Nephron (organoid): ENCODE results near the gene SMAD2.
A peak's percentile ranks its signal among the peaks of the same experiment; 100 is the strongest.

Experiments
- H3K27ac Mint-ChIP-seq, 3 experiments: 2 replicates each; pipeline ENCODE4 v1.8.0; 2020; ENCODE audit warnings: mixed read lengths in 3 of 3, mild to moderate bottlenecking in 2 of 3, moderate library complexity in 1 of 3
- H3K27me3 Mint-ChIP-seq: 2 replicates; pipeline ENCODE4 v1.8.0; 2021; ENCODE audit warnings: low read depth, mild to moderate bottlenecking, moderate library complexity, mixed read lengths
- H3K36me3 Mint-ChIP-seq: 2 replicates; pipeline ENCODE4 v1.8.0; 2020; ENCODE audit warnings: low read depth, mixed read lengths
- H3K4me1 Mint-ChIP-seq: 2 replicates; pipeline ENCODE4 v1.8.0; 2020; ENCODE audit warnings: mixed read lengths
- H3K4me3 Mint-ChIP-seq, 3 experiments: 2 replicates each; pipeline ENCODE4 v1.8.0; 2020; ENCODE audit warnings: mild to moderate bottlenecking in 3 of 3, mixed read lengths in 3 of 3, moderate library complexity in 2 of 3
- H3K9me3 Mint-ChIP-seq: 2 replicates; pipeline ENCODE4 v1.8.0; 2020; ENCODE audit warnings: mixed read lengths
- TF ChIP-seq, protein P1 (sequence below), 3 experiments: fragments of 200-600 bp; sonication (generic); IDR thresholded peaks; one replicate each; pipeline ENCODE4 v1.5.0; 2021; ENCODE audit warnings: antibody characterized with exemption in 3 of 3; ENCODE audit not compliant: unreplicated experiment in 3 of 3

The SMAD2 gene

DNA sequence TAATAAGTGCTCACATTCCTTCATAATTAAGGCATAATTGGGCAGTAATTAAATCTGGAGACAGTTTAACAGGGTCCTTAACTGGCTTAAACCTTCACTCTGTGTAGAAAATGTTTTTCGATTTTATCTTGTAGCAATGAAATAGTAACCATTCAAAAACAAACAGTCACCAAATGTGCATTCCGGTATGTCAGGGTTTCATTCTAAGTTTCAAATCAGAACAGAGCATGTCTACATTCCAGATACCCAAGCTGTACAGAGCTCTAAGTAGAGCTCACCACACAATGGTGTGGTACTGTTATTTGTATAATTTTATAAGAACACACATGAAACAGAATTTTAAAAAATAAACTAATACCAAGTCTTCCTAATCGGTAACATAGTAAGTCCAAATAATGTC, 52.6 kb downstream of the SMAD2 start:
- Mint-ChIP-seq H3K9me3 (no peaks in the 10 kb centered on the region), H3K36me3 (peaks cover 52% of the 10 kb centered on the region), H3K4me1 (no peaks in the 10 kb centered on the region), H3K27ac (no peak overlapping the region), H3K4me3 (no peak overlapping the region), H3K27me3 (no peaks in the 10 kb centered on the region)
- TF ChIP-seq, protein P1, sequence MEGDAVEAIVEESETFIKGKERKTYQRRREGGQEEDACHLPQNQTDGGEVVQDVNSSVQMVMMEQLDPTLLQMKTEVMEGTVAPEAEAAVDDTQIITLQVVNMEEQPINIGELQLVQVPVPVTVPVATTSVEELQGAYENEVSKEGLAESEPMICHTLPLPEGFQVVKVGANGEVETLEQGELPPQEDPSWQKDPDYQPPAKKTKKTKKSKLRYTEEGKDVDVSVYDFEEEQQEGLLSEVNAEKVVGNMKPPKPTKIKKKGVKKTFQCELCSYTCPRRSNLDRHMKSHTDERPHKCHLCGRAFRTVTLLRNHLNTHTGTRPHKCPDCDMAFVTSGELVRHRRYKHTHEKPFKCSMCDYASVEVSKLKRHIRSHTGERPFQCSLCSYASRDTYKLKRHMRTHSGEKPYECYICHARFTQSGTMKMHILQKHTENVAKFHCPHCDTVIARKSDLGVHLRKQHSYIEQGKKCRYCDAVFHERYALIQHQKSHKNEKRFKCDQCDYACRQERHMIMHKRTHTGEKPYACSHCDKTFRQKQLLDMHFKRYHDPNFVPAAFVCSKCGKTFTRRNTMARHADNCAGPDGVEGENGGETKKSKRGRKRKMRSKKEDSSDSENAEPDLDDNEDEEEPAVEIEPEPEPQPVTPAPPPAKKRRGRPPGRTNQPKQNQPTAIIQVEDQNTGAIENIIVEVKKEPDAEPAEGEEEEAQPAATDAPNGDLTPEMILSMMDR (IDR thresholded peaks at IDR 0.05; ENCODE audit: unreplicated experiment in 3 of 3): no peak

DNA sequence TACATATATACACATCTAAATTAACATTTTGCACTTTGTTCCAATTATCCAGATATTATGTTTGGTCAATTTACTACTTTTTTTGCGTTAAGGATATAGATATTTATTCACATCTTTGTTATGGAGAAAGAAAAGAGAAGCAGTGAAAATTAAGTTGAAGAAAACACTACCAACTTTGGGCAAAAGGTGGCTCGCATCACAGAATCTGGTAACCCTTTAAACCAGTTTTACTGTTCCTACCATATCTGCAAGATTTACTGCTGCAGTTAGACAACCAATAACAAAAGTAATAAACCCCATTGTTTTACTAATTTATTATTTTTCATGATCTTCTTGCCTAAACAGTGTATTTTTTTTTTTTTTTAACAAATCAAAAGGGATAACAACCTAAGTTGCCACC, 53.6 kb downstream of the SMAD2 start:
- Mint-ChIP-seq H3K4me3 (no peak overlapping the region), H3K27me3 (no peaks in the 10 kb centered on the region), H3K4me1 (no peaks in the 10 kb centered on the region), H3K27ac (no peak overlapping the region), H3K36me3 (peaks cover 44% of the 10 kb centered on the region), H3K9me3 (no peaks in the 10 kb centered on the region)
- TF ChIP-seq, protein P1 (IDR thresholded peaks at IDR 0.05; ENCODE audit: unreplicated experiment in 3 of 3): peak in 1 of 3 experiments; percentile 6

DNA sequence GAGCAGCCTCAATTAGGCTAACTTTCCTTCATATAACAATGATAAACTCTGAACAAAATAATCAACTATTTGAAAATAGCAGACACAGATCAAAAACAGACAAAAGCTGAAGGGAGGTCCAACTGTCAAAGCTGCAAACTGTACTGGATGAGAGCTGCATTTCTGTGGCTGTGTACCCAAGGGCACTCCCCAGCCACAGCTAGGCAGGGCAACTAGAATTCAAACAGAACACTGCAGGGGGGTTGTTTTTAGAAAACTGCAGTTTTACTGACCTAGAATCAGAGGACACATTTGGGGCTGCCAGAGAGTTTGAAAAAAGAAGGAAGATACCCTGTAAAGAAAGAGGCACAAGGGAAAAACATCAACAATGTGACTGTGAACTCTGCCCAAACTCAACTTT, 56.8 kb downstream of the SMAD2 start:
- no peak overlapping the region for H3K4me3 Mint-ChIP-seq
- TF ChIP-seq, protein P1 (IDR thresholded peaks at IDR 0.05; ENCODE audit: unreplicated experiment in 3 of 3): no peak
- H3K9me3 Mint-ChIP-seq: no peaks in the 10 kb centered on the region
- peak overlapping the region in 1 of 3 experiments; percentile 21 for H3K27ac Mint-ChIP-seq
- H3K4me1 Mint-ChIP-seq: no peaks in the 10 kb centered on the region
- peaks cover 26% of the 10 kb centered on the region for H3K36me3 Mint-ChIP-seq
- no peaks in the 10 kb centered on the region for H3K27me3 Mint-ChIP-seq

DNA sequence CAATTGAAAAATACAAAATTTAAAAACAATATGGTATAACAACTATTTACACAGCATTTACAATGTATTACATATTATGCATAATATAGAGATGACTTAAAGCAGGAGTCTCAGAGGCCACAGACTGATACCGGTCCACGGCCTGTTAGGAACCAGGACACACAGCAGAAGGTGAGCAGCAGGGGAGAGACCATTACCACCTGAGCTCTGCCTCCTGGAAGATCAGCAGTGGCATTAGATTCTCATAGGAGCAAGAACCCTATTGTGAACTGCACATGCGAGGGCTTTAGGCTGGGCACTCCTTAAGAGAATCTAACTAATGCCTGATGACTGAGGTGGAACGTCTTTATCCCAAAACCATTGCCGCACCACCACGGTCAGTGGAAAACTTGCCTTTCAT, 58.0 kb downstream of the SMAD2 start:
- no peak overlapping the region for H3K27ac Mint-ChIP-seq
- H3K9me3 Mint-ChIP-seq: no peaks in the 10 kb centered on the region
- TF ChIP-seq, protein P1 (IDR thresholded peaks at IDR 0.05; ENCODE audit: unreplicated experiment in 3 of 3): no peak
- no peak overlapping the region for H3K4me3 Mint-ChIP-seq
- H3K4me1 Mint-ChIP-seq: no peaks in the 10 kb centered on the region
- H3K36me3 Mint-ChIP-seq: peaks cover 33% of the 10 kb centered on the region
- H3K27me3 Mint-ChIP-seq: no peaks in the 10 kb centered on the region

DNA sequence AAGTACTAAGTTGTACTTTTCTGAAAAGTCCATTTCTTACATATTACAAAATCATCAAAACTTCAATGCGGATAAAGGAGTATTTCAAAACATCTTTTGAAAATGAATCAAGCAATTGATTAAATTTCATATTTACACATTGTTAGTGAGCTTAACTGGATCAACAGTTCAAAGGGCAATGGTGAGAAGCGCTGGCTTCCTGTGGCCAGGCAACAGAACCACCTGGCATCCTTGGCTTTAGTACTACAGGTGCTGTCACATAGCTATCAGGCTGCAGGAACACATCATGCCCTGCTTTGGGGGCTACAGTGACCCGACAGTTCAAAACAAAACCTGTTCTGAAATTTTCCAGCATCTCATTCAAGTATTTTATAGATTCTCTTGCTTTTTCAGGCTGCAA, 59.2 kb downstream of the SMAD2 start:
- peaks cover 40% of the 10 kb centered on the region for H3K36me3 Mint-ChIP-seq
- TF ChIP-seq, protein P1 (IDR thresholded peaks at IDR 0.05; ENCODE audit: unreplicated experiment in 3 of 3): no peak
- H3K27ac Mint-ChIP-seq: no peak overlapping the region
- H3K27me3 Mint-ChIP-seq: no peaks in the 10 kb centered on the region
- H3K4me3 Mint-ChIP-seq: no peak overlapping the region
- no peaks in the 10 kb centered on the region for H3K9me3 Mint-ChIP-seq
- H3K4me1 Mint-ChIP-seq: no peaks in the 10 kb centered on the region

DNA sequence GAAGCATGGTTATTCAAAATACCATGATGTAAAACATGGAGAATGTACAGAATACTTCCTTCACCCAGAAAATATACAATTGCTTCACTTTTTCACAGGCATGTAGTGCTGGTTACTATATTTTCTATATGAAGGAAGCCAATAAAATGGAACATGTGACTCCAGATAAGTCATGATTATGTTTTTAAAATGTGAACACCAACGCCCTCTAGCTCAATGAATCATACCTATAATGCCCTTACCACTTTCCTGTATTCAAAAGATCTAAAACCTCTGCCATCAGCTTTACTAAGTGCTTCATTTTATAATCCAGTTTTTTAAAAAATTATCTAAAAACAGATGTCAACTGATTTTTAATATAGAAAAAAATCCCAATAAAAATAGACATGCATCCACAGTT, 59.9 kb downstream of the SMAD2 start:
- Mint-ChIP-seq H3K4me1 (no peaks in the 10 kb centered on the region), H3K27me3 (no peaks in the 10 kb centered on the region), H3K36me3 (peaks cover 44% of the 10 kb centered on the region), H3K9me3 (no peaks in the 10 kb centered on the region), H3K4me3 (no peak overlapping the region), H3K27ac (no peak overlapping the region)
- TF ChIP-seq, protein P1 (IDR thresholded peaks at IDR 0.05; ENCODE audit: unreplicated experiment in 3 of 3): no peak
